ENCODE results near the gene TOX2.

DNA sequence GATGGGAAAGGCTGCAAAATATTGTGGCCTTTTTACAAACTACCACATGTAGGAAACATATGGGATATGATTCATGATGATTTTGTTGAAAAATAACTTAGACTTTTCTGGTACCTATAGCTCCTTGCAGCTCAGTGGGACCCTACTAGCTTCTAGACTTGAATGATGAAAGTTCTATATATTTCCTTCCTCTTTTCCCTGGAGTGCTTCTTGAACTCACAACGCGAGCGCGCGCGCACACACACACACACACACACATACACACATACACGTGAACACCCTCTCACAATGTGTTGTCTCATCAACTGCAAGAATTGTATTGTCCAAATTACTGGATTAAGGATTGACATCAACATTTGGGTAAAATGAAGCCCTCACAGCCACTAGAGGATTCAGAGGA is 61.9 kb downstream of the TOX2 start:
- TF ChIP-seq POLR2AphosphoS5 (IDR thresholded peaks at IDR 0.05; ENCODE audit: low read depth, low read length), result no peak
- no peak for TF ChIP-seq POLR2A (IDR thresholded peaks at IDR 0.05; ENCODE audit: low read depth, low read length)

Data from GM12891 (cell line).